IPS-18c (cell line): ENCODE results near the gene LIN52.

Experiments
- H3K4me3 ChIP-seq: 2 replicates; pipeline ENCODE4 v1.7.0; 2013; ENCODE audit warnings: low read depth, mild to moderate bottlenecking, low read length, moderate library complexity; ENCODE audit not compliant: insufficient read depth
- H3K9me3 ChIP-seq: one replicate; pipeline ENCODE4 v1.6.1; 2013; ENCODE audit warnings: mild to moderate bottlenecking, low read length, moderate library complexity; ENCODE audit not compliant: control insufficient read depth, insufficient read depth

LIN52 gene

GRCh38 chr14:74240794-74241651 is 156.3 kb downstream of the LIN52 start:
- no peaks in the 10 kb centered on the region for H3K9me3 ChIP-seq
- H3K4me3 ChIP-seq: peak overlapping the region; percentile 43

GRCh38 chr14:74241652-74242017 is 156.9 kb downstream of the LIN52 start:
- Histone ChIP-seq H3K4me3 (peak overlapping the region; percentile 43; the same call in 1 of the 2 replicates), H3K9me3 (no peaks in the 10 kb centered on the region)

- Histone ChIP-seq H3K4me3 (no peak overlapping the region), H3K9me3 (no peaks in the 10 kb centered on the region)
Measured at GRCh38 chr14:74242021-74242779, 157.4 kb downstream of the LIN52 start.

DNA sequence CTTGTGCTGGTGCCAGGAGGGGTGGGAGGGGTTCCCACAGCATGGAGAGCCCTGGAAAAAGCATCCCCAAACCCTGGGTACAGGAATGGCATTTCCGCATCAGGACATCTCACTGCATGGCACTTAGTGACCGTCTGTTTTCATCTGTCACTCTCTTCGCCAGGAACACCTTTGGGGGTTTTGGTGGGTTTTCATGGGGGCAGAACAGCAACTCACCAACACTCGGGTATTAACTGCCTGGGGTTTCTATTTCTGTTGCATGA is 158.0 kb downstream of the LIN52 start:
- no peak overlapping the region for H3K4me3 ChIP-seq
- no peaks in the 10 kb centered on the region for H3K9me3 ChIP-seq

- no peak overlapping the region for H3K4me3 ChIP-seq
- H3K9me3 ChIP-seq: no peaks in the 10 kb centered on the region
Measured at GRCh38 chr14:74243051-74243450, 158.3 kb downstream of the LIN52 start.

GRCh38 chr14:74244115-74244514 is 159.4 kb downstream of the LIN52 start:
- no peaks in the 10 kb centered on the region for H3K9me3 ChIP-seq
- no peak overlapping the region for H3K4me3 ChIP-seq

DNA sequence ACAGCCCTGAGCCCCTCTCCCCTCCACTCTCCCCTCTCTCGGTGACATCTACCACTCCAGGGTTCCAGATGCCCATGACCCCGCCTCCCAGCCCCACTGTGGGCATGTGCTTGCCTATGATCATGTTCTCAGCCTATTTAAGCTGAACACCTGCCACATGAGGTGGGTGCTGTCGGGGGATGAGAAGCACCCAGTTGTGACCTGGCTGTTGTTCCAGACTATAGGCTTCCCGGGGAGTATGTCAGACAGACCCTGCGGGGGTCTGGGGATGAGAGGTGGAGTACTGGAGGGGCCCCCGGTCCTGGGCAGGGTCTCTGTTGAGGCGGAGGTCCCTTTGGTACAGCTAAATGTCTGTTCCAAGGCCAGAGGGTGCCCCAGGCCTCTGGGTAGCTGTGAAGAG is 160.5 kb downstream of the LIN52 start:
- Histone ChIP-seq H3K9me3 (no peaks in the 10 kb centered on the region), H3K4me3 (no peak overlapping the region)

DNA sequence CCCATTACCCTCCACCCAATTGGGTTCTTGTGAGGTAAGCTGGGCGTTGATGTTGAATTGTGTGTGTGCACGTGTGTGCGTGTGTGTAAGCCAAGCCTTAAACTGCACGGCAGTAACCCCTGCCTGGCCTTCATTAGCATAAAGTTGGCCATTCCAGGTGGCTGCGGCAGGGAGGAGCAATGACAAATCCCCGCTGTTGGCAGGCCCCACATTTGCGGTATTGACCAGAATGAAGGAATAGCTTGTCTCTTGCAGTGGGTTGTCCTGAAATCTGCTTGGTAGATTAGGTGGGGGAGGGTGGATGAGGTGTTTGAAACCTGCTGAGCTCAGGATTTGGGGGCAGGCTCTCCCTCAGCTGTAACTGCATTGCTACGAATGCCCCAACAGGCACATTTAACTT is 161.8 kb downstream of the LIN52 start:
- no peaks in the 10 kb centered on the region for H3K9me3 ChIP-seq
- no peak overlapping the region for H3K4me3 ChIP-seq

- H3K4me3 ChIP-seq: no peak overlapping the region
- no peaks in the 10 kb centered on the region for H3K9me3 ChIP-seq
Measured at GRCh38 chr14:74248017-74248416, 163.3 kb downstream of the LIN52 start.

GRCh38 chr14:74249433-74250375 is 164.9 kb downstream of the LIN52 start:
- no peak overlapping the region for H3K4me3 ChIP-seq

More at GRCh38 chr14:74249433-74250375, 164.9 kb downstream of the LIN52 start:
- H3K9me3 ChIP-seq: no peaks in the 10 kb centered on the region
